Parathyroid adenoma (tissue), 2 donors: Measurements from ENCODE around the gene EMX1.

ENCODE experiments used
- H2AFZ ChIP-seq: fragments of 300-600 bp; sonication (generic); one replicate; pipeline ENCODE4 v1.7.0; 2017; ENCODE audit warnings: antibody characterized with exemption, mild to moderate bottlenecking
- H3K27ac ChIP-seq: fragments of 300-600 bp; sonication (generic); one replicate; pipeline ENCODE4 v1.7.0; 2017
- H3K27me3 ChIP-seq: fragments of 300-600 bp; sonication (generic); one replicate; pipeline ENCODE4 v1.7.0; 2017; ENCODE audit warnings: low read length; ENCODE audit not compliant: control insufficient read depth, insufficient read depth
- H3K36me3 ChIP-seq: fragments of 300-600 bp; sonication (generic); one replicate; pipeline ENCODE4 v1.7.0; 2017; ENCODE audit warnings: low read length; ENCODE audit not compliant: control insufficient read depth, insufficient read depth
- H3K4me1 ChIP-seq: fragments of 300-600 bp; sonication (generic); one replicate; pipeline ENCODE4 v1.7.0; 2017; ENCODE audit warnings: control low read depth
- H3K4me2 ChIP-seq: fragments of 300-600 bp; sonication (generic); one replicate; pipeline ENCODE4 v1.7.0; 2017; ENCODE audit warnings: low read length
- H3K4me3 ChIP-seq: fragments of 300-600 bp; sonication (generic); one replicate; pipeline ENCODE4 v1.7.0; 2017; ENCODE audit warnings: low read depth, low read length
- H3K79me2 ChIP-seq: fragments of 300-600 bp; sonication (generic); one replicate; pipeline ENCODE4 v1.7.0; 2017; ENCODE audit warnings: control low read depth
- H3K9ac ChIP-seq: fragments of 300-600 bp; sonication (generic); one replicate; pipeline ENCODE4 v1.7.0; 2017; ENCODE audit warnings: mild to moderate bottlenecking
- H3K9me3 ChIP-seq: fragments of 300-600 bp; sonication (generic); one replicate; pipeline ENCODE4 v1.7.0; 2017; ENCODE audit warnings: low read length; ENCODE audit not compliant: control insufficient read depth
- CTCF ChIP-seq: fragments of 300-600 bp; sonication (generic); IDR thresholded peaks from one replicate; pipeline ENCODE4 v1.7.0; 2017; ENCODE audit warnings: antibody characterized with exemption, mild to moderate bottlenecking
- donor health status: primary hyperparathyroidism.

Gene EMX1

DNA sequence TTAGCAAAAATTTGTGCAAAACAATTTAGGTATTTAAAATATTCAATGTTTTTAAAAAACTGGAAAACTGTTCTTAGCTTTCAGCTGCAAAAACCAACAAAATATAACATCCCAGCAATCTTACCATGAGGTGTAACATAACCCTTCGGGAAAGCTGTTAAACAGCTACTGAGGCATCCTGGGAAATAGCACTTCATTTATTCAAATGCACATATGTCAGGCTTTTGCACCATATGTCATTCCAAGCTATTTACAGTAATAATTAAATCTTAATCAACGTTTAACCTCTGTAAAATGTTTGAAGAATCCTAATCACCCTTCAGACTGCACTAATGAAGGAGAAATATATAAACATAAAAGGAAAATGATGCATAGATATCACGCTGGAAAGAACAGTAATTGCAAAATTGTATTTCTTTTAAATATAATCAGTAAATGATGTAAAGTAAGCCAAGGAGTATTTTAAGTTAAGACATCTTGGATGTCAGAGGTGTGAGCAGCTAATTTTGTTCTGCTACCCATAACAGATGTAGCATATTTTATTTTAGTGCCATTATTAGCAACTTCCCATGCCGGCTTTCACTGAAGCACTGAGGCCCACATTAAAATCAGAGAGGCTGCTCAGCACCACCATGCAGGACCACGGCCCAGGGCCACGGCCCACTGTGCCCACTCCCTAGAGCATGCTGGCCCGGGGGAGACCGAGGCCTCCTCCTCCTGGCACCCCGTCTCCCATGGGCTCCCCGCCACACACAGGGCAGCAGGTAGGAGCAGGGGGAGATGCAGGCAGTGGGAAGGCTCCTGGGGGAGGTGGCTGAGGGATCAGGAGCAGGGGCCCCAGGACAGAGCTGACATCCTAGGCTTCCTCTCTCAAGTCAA lies 30.9 kb downstream of the EMX1 start:
- no peaks in the 10 kb centered on the region for H3K9me3 ChIP-seq
- no peak overlapping the region for H3K27ac ChIP-seq
- no peaks in the 10 kb centered on the region for H3K4me1 ChIP-seq
- no peak for TF ChIP-seq CTCF
- H3K4me2 ChIP-seq, result no peak overlapping the region
- no peak overlapping the region for H3K9ac ChIP-seq
- H3K79me2 ChIP-seq, result no peaks in the 10 kb centered on the region
- no peak overlapping the region for H2AFZ ChIP-seq
- H3K36me3 ChIP-seq, result no peaks in the 10 kb centered on the region
- no peak overlapping the region for H3K4me3 ChIP-seq
- no peaks in the 10 kb centered on the region for H3K27me3 ChIP-seq

- Histone ChIP-seq H3K27ac (no peak overlapping the region), H3K36me3 (no peaks in the 10 kb centered on the region), H3K79me2 (no peaks in the 10 kb centered on the region), H3K4me2 (no peak overlapping the region), H3K27me3 (no peaks in the 10 kb centered on the region), H3K9me3 (no peaks in the 10 kb centered on the region), H3K4me3 (no peak overlapping the region), H3K4me1 (no peaks in the 10 kb centered on the region), H2AFZ (no peak overlapping the region), H3K9ac (no peak overlapping the region)
- no peak for TF ChIP-seq CTCF
Observed at GRCh38 chr2:72949045-72949444, 31.7 kb downstream of the EMX1 start.

- Histone ChIP-seq H3K4me1 (no peaks in the 10 kb centered on the region), H3K9me3 (no peaks in the 10 kb centered on the region), H3K27ac (no peak overlapping the region), H2AFZ (no peak overlapping the region), H3K4me3 (no peak overlapping the region), H3K4me2 (no peak overlapping the region), H3K9ac (no peak overlapping the region), H3K79me2 (no peaks in the 10 kb centered on the region), H3K36me3 (no peaks in the 10 kb centered on the region), H3K27me3 (no peaks in the 10 kb centered on the region)
- no peak for TF ChIP-seq CTCF
Observed at GRCh38 chr2:72949642-72950041, 32.3 kb downstream of the EMX1 start.

DNA sequence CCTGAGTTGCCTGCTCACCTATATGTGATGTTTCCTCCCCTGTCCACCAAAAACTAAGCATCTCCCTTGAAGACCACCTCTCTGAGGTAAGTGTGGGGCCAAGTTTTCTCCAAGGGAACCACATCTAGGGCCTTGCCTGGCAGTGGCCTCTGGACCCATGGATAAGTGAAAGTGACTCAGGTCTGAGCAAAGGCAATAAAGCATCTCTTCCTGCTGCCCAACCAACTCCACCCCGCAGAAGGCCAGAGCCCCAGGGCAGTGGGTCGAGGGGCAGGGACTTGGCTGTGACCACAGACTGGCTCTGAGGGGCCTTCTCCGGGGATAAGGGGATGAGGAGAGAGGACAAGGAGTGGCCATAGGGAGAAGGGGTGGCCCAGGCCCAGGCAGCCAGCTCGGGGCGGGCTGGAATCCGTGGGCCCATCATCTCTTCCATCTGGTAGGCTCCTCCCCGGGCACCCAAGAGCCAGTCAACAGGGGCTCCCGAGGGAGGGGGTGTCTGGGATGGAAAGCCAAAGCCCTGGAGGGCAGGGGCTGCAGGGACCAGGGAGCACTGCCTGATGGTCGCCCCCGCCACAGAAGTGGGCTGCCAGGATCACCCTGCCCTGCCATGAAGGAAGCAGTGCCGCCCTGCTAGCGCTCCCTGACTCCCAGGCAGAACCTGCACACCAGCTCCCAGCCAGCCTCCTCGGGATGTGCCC lies 33.4 kb downstream of the EMX1 start:
- Histone ChIP-seq H3K9ac (no peak overlapping the region), H3K27me3 (no peaks in the 10 kb centered on the region), H2AFZ (no peak overlapping the region)

More for the DNA sequence above, 33.4 kb downstream of the EMX1 start:
- no peak overlapping the region for H3K4me3 ChIP-seq
- H3K27ac ChIP-seq, result no peak overlapping the region
- H3K79me2 ChIP-seq, result no peaks in the 10 kb centered on the region
- no peak for TF ChIP-seq CTCF
- H3K4me1 ChIP-seq, result no peaks in the 10 kb centered on the region
- no peaks in the 10 kb centered on the region for H3K9me3 ChIP-seq
- no peak overlapping the region for H3K4me2 ChIP-seq
- H3K36me3 ChIP-seq, result no peaks in the 10 kb centered on the region
